ENCODE measurements around the gene ITGA2.

Gene ITGA2

DNA sequence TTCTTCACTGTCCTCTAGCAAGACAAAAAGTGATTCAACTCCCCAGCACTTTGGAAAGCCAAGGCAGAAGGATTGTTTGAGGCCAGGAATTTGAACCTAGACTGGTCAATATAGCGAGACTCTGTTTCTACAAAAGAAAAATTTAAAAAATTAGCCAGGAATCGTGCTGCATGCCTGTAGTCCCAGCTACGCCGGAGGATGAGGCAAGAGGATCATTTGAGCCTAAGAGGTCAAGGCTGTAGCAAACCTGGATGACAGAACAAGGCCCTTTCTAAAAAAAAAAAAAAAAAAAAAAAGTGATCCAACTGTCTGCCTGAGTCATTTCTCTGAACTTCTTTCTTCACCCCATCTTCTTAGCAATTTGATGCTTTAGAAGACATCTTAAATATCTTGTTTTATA, 12.4 kb downstream of the ITGA2 start:
- in situ Hi-C loops (cut with MboI; ENCODE audit: low pct_unique_long_range_greater_than_20kb, low sequenced_read_pairs, unreplicated experiment): no loop called here
- DNase-seq (ENCODE audit: low spot score): no peak
- TF ChIP-seq, protein P1, sequence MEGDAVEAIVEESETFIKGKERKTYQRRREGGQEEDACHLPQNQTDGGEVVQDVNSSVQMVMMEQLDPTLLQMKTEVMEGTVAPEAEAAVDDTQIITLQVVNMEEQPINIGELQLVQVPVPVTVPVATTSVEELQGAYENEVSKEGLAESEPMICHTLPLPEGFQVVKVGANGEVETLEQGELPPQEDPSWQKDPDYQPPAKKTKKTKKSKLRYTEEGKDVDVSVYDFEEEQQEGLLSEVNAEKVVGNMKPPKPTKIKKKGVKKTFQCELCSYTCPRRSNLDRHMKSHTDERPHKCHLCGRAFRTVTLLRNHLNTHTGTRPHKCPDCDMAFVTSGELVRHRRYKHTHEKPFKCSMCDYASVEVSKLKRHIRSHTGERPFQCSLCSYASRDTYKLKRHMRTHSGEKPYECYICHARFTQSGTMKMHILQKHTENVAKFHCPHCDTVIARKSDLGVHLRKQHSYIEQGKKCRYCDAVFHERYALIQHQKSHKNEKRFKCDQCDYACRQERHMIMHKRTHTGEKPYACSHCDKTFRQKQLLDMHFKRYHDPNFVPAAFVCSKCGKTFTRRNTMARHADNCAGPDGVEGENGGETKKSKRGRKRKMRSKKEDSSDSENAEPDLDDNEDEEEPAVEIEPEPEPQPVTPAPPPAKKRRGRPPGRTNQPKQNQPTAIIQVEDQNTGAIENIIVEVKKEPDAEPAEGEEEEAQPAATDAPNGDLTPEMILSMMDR (IDR thresholded peaks at IDR 0.05; ENCODE audit: extremely low read depth, insufficient read depth, missing control alignments): no peak

DNA sequence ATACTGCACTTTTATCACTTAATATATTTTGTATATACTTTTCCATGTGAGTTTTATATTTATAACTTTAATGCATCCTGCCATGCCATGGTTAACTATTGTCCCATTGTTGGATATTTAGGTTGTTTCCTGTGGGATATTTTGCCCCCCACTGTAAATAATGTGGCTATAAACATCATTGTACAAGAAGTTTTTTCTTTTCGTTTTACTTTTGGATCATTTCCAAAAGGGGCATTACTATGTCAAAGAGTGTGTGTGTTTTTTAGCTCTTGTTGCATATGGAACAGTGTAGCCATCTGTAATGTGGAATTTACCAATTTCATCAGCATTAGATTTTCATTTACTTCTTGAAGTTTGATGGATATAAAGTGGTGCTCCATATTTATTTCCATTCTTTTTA, 13.3 kb downstream of the ITGA2 start:
- TF ChIP-seq, protein P1 (IDR thresholded peaks at IDR 0.05; ENCODE audit: extremely low read depth, insufficient read depth, missing control alignments): no peak
- DNase-seq (ENCODE audit: low spot score): no peak
- in situ Hi-C loops (cut with MboI; ENCODE audit: low pct_unique_long_range_greater_than_20kb, low sequenced_read_pairs, unreplicated experiment): no loop called here

DNA sequence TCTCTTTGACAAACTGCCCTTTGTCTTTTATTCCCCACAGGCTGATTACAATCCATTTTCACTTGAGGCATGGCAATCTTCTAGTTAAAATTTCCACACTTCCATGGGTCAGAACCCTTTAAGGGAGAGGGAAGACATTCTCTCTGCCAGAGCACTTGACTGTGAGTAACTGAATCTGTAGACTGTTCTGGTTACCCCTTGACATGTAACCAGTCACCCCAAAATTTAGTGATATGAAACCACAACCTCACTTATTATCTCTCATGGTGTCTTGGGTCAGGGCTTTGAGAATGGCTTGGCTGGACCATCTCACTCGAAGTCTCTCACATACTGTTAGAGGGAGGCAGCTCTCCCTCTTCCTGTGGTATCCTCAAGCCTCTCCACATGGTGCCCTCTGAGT, 14.0 kb downstream of the ITGA2 start:
- TF ChIP-seq, protein P1 (IDR thresholded peaks at IDR 0.05; ENCODE audit: extremely low read depth, insufficient read depth, missing control alignments): no peak
- no peak for DNase-seq (ENCODE audit: low spot score)
- in situ Hi-C loops (cut with MboI; ENCODE audit: low pct_unique_long_range_greater_than_20kb, low sequenced_read_pairs, unreplicated experiment): no loop called here

DNA sequence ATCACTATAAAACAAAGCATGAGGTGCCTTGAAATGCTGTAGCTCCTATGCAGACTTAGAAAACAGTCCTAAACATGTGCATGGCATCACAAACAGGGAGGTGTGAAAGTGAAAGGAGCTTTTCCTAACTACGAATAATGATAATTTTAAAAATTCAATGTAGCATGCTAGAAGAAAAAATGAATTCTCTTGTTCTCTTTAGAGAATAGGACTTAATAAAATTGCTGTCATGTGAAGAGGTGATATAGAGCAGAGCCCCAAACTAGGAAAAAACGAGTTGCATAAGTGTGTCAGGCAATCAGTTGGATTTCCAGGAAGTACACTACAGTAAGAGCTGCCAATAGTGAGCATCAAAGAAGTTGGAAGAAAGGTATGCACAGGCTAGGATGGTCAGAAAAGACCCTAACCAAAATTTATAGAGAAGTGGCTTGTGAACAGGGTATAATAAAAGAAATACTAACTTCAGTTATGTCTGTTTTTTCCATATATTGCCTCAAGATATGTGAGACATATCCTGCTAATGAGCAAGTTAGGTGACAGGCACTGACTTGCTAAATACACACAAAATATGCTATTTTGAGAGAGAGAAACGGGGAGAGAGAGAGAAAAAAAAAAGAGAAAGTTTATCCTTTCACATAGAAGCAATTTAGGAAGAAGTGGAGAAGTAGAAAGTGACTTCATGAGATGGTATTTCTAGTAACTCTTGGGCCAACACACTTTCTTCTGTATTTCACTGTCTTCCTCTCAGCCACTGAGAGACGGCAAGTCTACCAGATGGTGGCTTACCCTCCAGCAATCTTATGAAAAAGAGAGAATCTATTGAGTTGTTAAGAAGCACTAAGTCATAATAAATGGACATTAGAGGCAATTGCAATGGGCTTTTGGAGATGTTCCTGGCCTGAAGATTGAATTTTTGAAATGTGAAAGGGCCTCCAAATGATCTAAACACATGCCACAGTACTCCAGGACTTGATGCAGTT, 18.0 kb downstream of the ITGA2 start:
- in situ Hi-C loops (cut with MboI; ENCODE audit: low pct_unique_long_range_greater_than_20kb, low sequenced_read_pairs, unreplicated experiment): no loop called here
- TF ChIP-seq, protein P1 (IDR thresholded peaks at IDR 0.05; ENCODE audit: extremely low read depth, insufficient read depth, missing control alignments): no peak
- no peak for DNase-seq (ENCODE audit: low spot score)

DNA sequence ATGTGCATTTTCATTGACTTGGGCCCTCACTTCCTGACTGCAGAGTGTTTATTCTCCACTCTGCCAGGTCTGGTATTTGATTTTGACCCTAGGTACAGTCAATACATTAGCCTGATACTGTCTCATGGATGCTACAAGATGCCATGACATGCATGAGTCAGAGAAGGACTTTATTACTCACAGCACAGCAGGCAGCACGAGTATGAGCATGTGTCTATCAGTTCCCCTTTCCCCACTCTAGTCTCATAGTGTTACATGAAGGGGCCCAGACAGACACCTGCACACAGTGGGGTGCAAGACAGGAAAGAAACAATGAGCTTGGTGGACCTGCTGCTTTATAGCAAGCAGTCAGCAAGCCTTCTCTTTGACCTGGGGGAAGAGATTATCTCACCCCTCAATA, 19.6 kb downstream of the ITGA2 start:
- TF ChIP-seq, protein P1 (IDR thresholded peaks at IDR 0.05; ENCODE audit: extremely low read depth, insufficient read depth, missing control alignments): no peak
- in situ Hi-C loops (cut with MboI; ENCODE audit: low pct_unique_long_range_greater_than_20kb, low sequenced_read_pairs, unreplicated experiment): no loop called here
- peak; percentile 36 for DNase-seq (ENCODE audit: low spot score)

DNA sequence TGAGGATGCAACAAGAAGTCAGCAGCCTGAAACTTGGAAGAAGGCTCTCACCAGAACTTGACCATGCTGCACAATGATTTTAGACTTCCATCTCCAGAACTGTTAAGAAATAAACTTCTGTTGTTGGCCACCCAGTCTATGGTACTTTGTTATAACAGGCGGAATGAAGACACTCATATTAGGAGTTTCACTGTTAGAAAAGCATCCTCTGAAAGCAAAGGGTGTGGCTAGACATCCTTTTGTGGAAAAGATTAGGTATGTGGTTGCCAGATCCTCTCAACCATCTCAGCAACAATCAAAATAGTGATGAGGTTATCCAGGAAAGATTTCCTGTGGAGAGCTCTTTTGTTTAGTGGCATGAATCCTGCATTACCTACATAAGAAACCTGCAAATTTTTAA, 20.7 kb downstream of the ITGA2 start:
- in situ Hi-C loops (cut with MboI; ENCODE audit: low pct_unique_long_range_greater_than_20kb, low sequenced_read_pairs, unreplicated experiment): no loop called here
- no peak for DNase-seq (ENCODE audit: low spot score)
- TF ChIP-seq, protein P1 (IDR thresholded peaks at IDR 0.05; ENCODE audit: extremely low read depth, insufficient read depth, missing control alignments): no peak

All from GM13977 (cell line).